ENCODE results near the gene ZNF143.

ZNF143 gene

GRCh38 chr11:9518835-9519410 is 58.1 kb downstream of the ZNF143 start:
- no peak for TF ChIP-seq EZH2 (optimal IDR thresholded peaks at IDR 0.05; ENCODE audit: low read depth, low read length)
- TF ChIP-seq EZH2phosphoT487 (IDR thresholded peaks at IDR 0.05; ENCODE audit: low read length) = no peak
- TF ChIP-seq, protein P1, sequence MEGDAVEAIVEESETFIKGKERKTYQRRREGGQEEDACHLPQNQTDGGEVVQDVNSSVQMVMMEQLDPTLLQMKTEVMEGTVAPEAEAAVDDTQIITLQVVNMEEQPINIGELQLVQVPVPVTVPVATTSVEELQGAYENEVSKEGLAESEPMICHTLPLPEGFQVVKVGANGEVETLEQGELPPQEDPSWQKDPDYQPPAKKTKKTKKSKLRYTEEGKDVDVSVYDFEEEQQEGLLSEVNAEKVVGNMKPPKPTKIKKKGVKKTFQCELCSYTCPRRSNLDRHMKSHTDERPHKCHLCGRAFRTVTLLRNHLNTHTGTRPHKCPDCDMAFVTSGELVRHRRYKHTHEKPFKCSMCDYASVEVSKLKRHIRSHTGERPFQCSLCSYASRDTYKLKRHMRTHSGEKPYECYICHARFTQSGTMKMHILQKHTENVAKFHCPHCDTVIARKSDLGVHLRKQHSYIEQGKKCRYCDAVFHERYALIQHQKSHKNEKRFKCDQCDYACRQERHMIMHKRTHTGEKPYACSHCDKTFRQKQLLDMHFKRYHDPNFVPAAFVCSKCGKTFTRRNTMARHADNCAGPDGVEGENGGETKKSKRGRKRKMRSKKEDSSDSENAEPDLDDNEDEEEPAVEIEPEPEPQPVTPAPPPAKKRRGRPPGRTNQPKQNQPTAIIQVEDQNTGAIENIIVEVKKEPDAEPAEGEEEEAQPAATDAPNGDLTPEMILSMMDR (IDR thresholded peaks at IDR 0.05; ENCODE audit: low read length) = no peak
- Histone ChIP-seq H3K9ac (ENCODE audit: low read length) (no peak overlapping the region), H3K27ac (ENCODE audit: low read length) (no peak overlapping the region), H3F3A (ENCODE audit: insufficient read depth, low read length) (no peaks in the 10 kb centered on the region), H3K9me2 (replicated peaks; ENCODE audit: insufficient read depth, low read length) (no peaks in the 10 kb centered on the region), H3K4me1 (ENCODE audit: low read length) (no peaks in the 10 kb centered on the region), H3K9me3 (replicated peaks; ENCODE audit: insufficient read depth, low read length) (no peaks in the 10 kb centered on the region), H4K20me1 (ENCODE audit: insufficient read depth, low read length) (no peaks in the 10 kb centered on the region), H3K36me3 (replicated peaks; ENCODE audit: insufficient read depth, low read length) (no peaks in the 10 kb centered on the region), H2AFZ (ENCODE audit: low read length) (no peak overlapping the region), H3K4me3 (ENCODE audit: low read length) (no peak overlapping the region), H3K79me2 (ENCODE audit: low read length) (no peaks in the 10 kb centered on the region), H3K4me2 (ENCODE audit: low read depth, low read length) (no peak overlapping the region), H3K27me3 (replicated peaks; ENCODE audit: insufficient read depth, low read length) (no peaks in the 10 kb centered on the region)
- no peak for DNase-seq

DNA sequence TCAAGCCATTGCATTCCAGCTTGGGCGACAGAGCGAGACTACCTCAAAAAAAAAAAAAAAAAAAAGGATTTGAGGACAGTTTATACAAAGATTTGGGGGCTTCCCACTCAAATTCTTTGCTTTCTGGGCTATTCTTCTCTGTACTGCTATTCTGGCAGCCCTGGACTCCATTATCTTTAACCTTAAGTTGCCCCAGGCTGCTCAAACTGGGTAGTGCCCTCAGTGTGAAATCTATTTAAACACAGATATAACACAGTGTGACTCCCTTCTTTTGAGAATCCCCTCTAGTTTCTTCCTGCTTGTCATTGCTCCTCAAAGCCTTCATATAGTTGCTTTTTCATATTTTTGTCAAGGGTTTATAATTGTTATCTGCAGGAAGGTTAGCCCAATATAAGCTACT is 63.2 kb downstream of the ZNF143 start:
- H3K27me3 ChIP-seq (replicated peaks; ENCODE audit: insufficient read depth, low read length) = no peaks in the 10 kb centered on the region
- H3K79me2 ChIP-seq (ENCODE audit: low read length) = no peaks in the 10 kb centered on the region
- no peak overlapping the region for H3K4me3 ChIP-seq (ENCODE audit: low read length)
- H3K9ac ChIP-seq (ENCODE audit: low read length) = no peak overlapping the region
- H3K9me2 ChIP-seq (replicated peaks; ENCODE audit: insufficient read depth, low read length) = no peaks in the 10 kb centered on the region
- H3K4me2 ChIP-seq (ENCODE audit: low read depth, low read length) = no peak overlapping the region
- no peaks in the 10 kb centered on the region for H3K9me3 ChIP-seq (replicated peaks; ENCODE audit: insufficient read depth, low read length)
- TF ChIP-seq EZH2 (optimal IDR thresholded peaks at IDR 0.05; ENCODE audit: low read depth, low read length) (no peak), EZH2phosphoT487 (IDR thresholded peaks at IDR 0.05; ENCODE audit: low read length) (no peak)
- TF ChIP-seq, protein P1 (IDR thresholded peaks at IDR 0.05; ENCODE audit: low read length) = no peak
- no peaks in the 10 kb centered on the region for H3F3A ChIP-seq (ENCODE audit: insufficient read depth, low read length)
- H4K20me1 ChIP-seq (ENCODE audit: insufficient read depth, low read length) = 0 out of 2 replicates have a peak, but pooled peaks cover 3% of the 10 kb centered on the region
- no peak overlapping the region for H2AFZ ChIP-seq (ENCODE audit: low read length)
- no peak overlapping the region for H3K27ac ChIP-seq (ENCODE audit: low read length)
- no peaks in the 10 kb centered on the region for H3K4me1 ChIP-seq (ENCODE audit: low read length)
- no peaks in the 10 kb centered on the region for H3K36me3 ChIP-seq (replicated peaks; ENCODE audit: insufficient read depth, low read length)
- no peak for DNase-seq

DNA sequence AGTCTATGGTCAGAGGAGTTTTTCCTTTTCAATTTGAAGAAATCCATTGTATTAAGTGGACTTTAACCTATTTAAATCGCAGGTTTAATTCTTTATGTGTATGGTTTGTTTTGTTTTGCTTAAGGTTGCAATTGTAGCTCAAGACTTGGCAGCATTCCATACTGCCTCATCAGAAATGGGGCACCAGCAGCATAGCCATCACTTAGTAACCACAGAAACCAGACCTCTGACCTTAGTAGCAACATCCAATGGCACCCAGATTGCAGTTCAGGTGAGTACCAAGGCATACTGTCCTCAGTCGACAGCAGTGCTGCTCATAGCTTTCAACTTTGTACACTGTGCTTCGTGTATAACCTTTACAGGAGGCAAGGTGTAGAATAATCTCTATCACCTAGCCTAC is 64.3 kb downstream of the ZNF143 start:
- TF ChIP-seq, protein P1 (IDR thresholded peaks at IDR 0.05; ENCODE audit: low read length) = no peak
- TF ChIP-seq EZH2phosphoT487 (IDR thresholded peaks at IDR 0.05; ENCODE audit: low read length) = no peak
- no peak for TF ChIP-seq EZH2 (optimal IDR thresholded peaks at IDR 0.05; ENCODE audit: low read depth, low read length)
- no peaks in the 10 kb centered on the region for H3K27me3 ChIP-seq (replicated peaks; ENCODE audit: insufficient read depth, low read length)
- H3K36me3 ChIP-seq (replicated peaks; ENCODE audit: insufficient read depth, low read length) = no peaks in the 10 kb centered on the region
- no peaks in the 10 kb centered on the region for H3K79me2 ChIP-seq (ENCODE audit: low read length)
- H3K9ac ChIP-seq (ENCODE audit: low read length) = no peak overlapping the region
- no peaks in the 10 kb centered on the region for H3K9me3 ChIP-seq (replicated peaks; ENCODE audit: insufficient read depth, low read length)
- H2AFZ ChIP-seq (ENCODE audit: low read length) = no peak overlapping the region
- H3K4me1 ChIP-seq (ENCODE audit: low read length) = no peaks in the 10 kb centered on the region
- H3K4me3 ChIP-seq (ENCODE audit: low read length) = no peak overlapping the region
- H4K20me1 ChIP-seq (ENCODE audit: insufficient read depth, low read length) = 0 out of 2 replicates have a peak, but pooled peaks cover 3% of the 10 kb centered on the region
- H3K27ac ChIP-seq (ENCODE audit: low read length) = no peak overlapping the region
- no peaks in the 10 kb centered on the region for H3K9me2 ChIP-seq (replicated peaks; ENCODE audit: insufficient read depth, low read length)
- H3F3A ChIP-seq (ENCODE audit: insufficient read depth, low read length) = no peaks in the 10 kb centered on the region
- DNase-seq = no peak
- no peak overlapping the region for H3K4me2 ChIP-seq (ENCODE audit: low read depth, low read length)
